DMS114 treated with DMSO at 0.1 percent for 48 hours (cell line): ENCODE measurements around the gene TMPRSS11E.
"Not testable (repeated sequence)": the region's sequence is repeated elsewhere in the genome, so short reads cannot be mapped to it uniquely, and the experiment has no call there.

ENCODE experiments used
- DNase-seq: peaks from one replicate; lab custom pipeline; 2025; ENCODE audit not compliant: unreplicated experiment; lab: John Stamatoyannopoulos, UW

TMPRSS11E gene

GRCh38 chr4:68447201-68447600 is at the start of gene TMPRSS11E:
TSS of gene TMPRSS11E (plus strand) at chr4:68447463. CDS start at chr4:68447513, 50 bp downstream.
- DNase-seq = no peak

- DNase-seq = no peak
Observed at GRCh38 chr4:68399306-68399705, 48.0 kb upstream of the TMPRSS11E start.

- DNase-seq = no peak
Observed at GRCh38 chr4:68401231-68401630, 46.0 kb upstream of the TMPRSS11E start.

GRCh38 chr4:68404153-68404552 is 43.1 kb upstream of the TMPRSS11E start:
- no peak for DNase-seq

- DNase-seq = not testable (repeated sequence)
Observed at GRCh38 chr4:68405718-68406478, 41.4 kb upstream of the TMPRSS11E start.

GRCh38 chr4:68406479-68406859 is 40.8 kb upstream of the TMPRSS11E start:
- no peak for DNase-seq

GRCh38 chr4:68407015-68407867 is 40.0 kb upstream of the TMPRSS11E start:
- not testable (repeated sequence) for DNase-seq

GRCh38 chr4:68407868-68408190 is 39.4 kb upstream of the TMPRSS11E start:
- no peak for DNase-seq

GRCh38 chr4:68410149-68410548 is 37.1 kb upstream of the TMPRSS11E start:
- no peak for DNase-seq

- DNase-seq = no peak
Observed at GRCh38 chr4:68410643-68411042, 36.6 kb upstream of the TMPRSS11E start.

- not testable (repeated sequence) for DNase-seq
Observed at GRCh38 chr4:68412031-68412430, 35.2 kb upstream of the TMPRSS11E start.

- DNase-seq = no peak
Observed at GRCh38 chr4:68416591-68416990, 30.7 kb upstream of the TMPRSS11E start.

GRCh38 chr4:68426516-68426915 is 20.7 kb upstream of the TMPRSS11E start:
- no peak for DNase-seq

- no peak for DNase-seq
Observed at GRCh38 chr4:68430337-68430736, 16.9 kb upstream of the TMPRSS11E start.

- DNase-seq = no peak
Observed at GRCh38 chr4:68432320-68432719, 14.9 kb upstream of the TMPRSS11E start.

- no peak for DNase-seq
Observed at GRCh38 chr4:68433582-68433981, 13.7 kb upstream of the TMPRSS11E start.

- no peak for DNase-seq
Observed at GRCh38 chr4:68434277-68434676, 13.0 kb upstream of the TMPRSS11E start.

GRCh38 chr4:68434836-68435235 is 12.4 kb upstream of the TMPRSS11E start:
- DNase-seq = no peak

- DNase-seq = no peak
Observed at GRCh38 chr4:68445111-68445510, 2.2 kb upstream of the TMPRSS11E start.

GRCh38 chr4:68451246-68452211 is 4.3 kb downstream of the TMPRSS11E start:
- DNase-seq = no peak

GRCh38 chr4:68460085-68460484 is 12.8 kb downstream of the TMPRSS11E start:
- DNase-seq = no peak
